ENCODE results near the gene DCTPP1.

GRCh38 chr16:30409125-30410060 lies 20.4 kb downstream of the DCTPP1 start:
- no peak for TF ChIP-seq POLR2A (IDR thresholded peaks at IDR 0.05; ENCODE audit: low read length)
- no peak for TF ChIP-seq GATA1 (IDR thresholded peaks at IDR 0.05; ENCODE audit: low read depth, low read length)
